Cardiac fibroblast (primary cell): ENCODE measurements around the gene AZU1.
"Not testable (repeated sequence)": the region's sequence is repeated elsewhere in the genome, so short reads cannot be mapped to it uniquely, and the experiment has no call there.

Experiments
- DNase-seq, 2 donors: peaks; one replicate each; pipeline versions ENCODE4 v3.0.0 to v3.0.0-alpha.2; 2010; ENCODE audit warnings: low read depth in 2 of 2
- H3K4me3 ChIP-seq, 2 donors: replicated peaks in 1 of 2; 1 replicate in 1 of 2; 2 replicates in 1 of 2; pipeline ENCODE4 v1.5.1; 2011; ENCODE audit warnings: low read depth in 2 of 2, low read length in 2 of 2, mild to moderate bottlenecking in 2 of 2, moderate library complexity in 1 of 2
- CTCF ChIP-seq: IDR thresholded peaks from one replicate; pipeline ENCODE4 v1.5.1; 2011; ENCODE audit warnings: low read depth, mild to moderate bottlenecking, low read length, inconsistent platforms

Gene AZU1

DNA sequence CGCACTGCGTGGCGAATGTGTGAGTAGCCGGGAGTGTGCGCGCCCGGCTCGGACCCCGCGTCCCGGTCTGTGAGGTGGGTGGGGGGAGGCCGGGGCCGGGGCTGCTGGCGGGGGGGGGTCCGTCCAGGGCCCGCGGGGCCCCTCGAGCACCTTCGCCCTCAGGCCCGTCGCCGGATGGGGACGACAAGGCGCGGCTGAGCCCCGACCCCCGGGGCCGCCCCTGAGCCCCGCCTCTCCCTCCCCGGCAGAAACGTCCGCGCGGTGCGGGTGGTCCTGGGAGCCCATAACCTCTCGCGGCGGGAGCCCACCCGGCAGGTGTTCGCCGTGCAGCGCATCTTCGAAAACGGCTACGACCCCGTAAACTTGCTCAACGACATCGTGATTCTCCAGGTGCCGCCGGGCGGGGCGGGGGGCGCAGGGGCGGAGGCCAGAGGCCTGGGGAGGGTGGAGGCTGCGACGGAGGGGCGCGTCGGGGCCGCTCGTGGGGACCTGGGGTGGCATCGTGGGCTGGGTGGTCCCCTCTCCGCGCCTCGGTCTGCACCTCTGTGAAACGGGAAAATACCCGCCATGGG lies 25.5 kb downstream of the AZU1 start:
- TF ChIP-seq CTCF, result no peak
- no peak overlapping the region for H3K4me3 ChIP-seq
- no peak for DNase-seq

DNA sequence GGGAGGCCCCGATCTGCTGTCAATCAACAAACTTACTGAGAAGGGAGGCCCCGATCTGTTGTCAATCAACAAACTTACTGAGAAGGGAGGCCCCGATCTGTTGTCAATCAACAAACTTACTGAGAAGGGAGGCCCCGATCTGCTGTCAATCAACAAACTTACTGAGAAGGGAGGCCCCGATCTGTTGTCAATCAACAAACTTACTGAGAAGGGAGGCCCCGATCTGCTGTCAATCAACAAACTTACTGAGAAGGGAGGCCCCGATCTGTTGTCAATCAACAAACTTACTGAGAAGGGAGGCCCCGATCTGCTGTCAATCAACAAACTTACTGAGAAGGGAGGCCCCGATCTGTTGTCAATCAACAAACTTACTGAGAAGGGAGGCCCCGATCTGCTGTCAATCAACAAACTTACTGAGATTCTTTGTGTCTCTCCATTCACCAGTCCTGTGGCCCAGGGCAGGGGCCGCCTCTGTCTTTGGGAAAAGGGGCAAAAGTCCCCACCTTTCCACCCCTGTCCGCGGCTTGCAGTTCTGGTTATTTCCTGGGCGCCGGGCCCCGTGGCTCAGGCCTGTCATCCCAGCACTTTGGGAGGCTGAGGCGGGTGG lies 26.1 kb downstream of the AZU1 start:
- DNase-seq, H3K4me3 ChIP-seq: not testable (repeated sequence)

- TF ChIP-seq CTCF, result no peak
- no peak for DNase-seq
- H3K4me3 ChIP-seq, result no peak overlapping the region
Measured at GRCh38 chr19:854549-854948, 26.9 kb downstream of the AZU1 start.

GRCh38 chr19:855142-855541 lies 27.5 kb downstream of the AZU1 start:
- DNase-seq, result no peak
- no peak overlapping the region for H3K4me3 ChIP-seq
- no peak for TF ChIP-seq CTCF

GRCh38 chr19:855566-856120 lies 28.0 kb downstream of the AZU1 start:
- no peak for DNase-seq
- no peak overlapping the region for H3K4me3 ChIP-seq
- TF ChIP-seq CTCF, result no peak

GRCh38 chr19:858284-858683 lies 30.6 kb downstream of the AZU1 start:
- TF ChIP-seq CTCF, result no peak
- DNase-seq, result no peak
- H3K4me3 ChIP-seq, result no peak overlapping the region

DNA sequence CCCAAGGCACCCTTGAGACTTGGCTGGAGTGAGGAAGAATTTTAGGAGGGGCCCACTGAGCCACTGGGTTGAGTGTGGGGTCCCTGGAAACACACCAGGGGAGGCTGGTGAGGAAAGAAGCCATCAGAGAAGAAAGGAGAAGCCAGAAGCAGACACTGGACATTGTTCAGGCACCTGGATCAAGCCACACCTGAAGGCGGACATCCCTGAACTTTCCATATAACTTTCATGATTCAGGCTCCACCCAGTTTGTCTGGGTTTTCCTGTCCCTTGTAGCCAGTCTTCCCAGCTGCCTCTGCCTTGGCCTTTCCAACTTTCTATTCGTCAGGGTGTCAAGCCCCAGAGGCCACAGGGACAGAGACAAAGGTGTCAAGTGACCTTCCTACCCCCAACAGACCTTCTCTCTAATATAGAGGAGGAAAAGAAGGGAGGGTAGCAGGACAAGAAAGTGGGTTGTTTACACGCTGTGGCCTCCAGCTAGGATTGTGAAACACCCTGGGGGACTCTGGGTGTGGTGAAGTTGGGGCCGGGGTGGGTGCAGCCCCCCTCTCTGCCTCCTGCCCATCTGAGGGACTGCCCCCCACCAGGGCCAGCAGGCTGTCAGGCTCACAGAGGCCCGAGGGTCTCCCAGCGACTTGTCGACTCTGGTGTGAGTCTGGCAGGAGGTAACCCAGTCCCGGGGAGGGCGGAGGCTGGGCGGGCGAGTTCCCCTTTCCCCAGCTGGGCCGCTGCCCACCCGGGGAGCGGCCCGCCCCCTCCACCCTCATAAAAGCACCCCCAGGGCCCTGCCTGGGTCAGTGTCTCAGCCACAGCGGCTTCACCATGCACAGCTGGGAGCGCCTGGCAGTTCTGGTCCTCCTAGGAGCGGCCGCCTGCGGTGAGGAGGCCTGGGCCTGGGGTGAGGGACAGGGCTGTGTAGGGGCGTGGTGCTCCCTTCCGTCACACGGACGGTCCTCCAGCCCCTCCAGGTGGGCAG lies 31.5 kb downstream of the AZU1 start, which contains the start of gene CFD:
Gene CFD (plus strand): TSS at position 797 of the 976 bp plus-strand sequence. CDS start 26 bp downstream, at position 823.
- no peak for TF ChIP-seq CTCF
- DNase-seq, result peak in 1 of 2 donors; percentile 46
- H3K4me3 ChIP-seq, result no peak within 1 kb of the TSS
